OCI-LY3 (cell line): ENCODE results near the gene MEF2A.

Experiments used
- H2AFZ ChIP-seq: fragments of 200-600, 300-600 bp; shearing (Covaris generic); 2 replicates; pipeline ENCODE4 v1.6.0; 2014; ENCODE audit warnings: antibody characterized with exemption, low read depth, low read length
- H3K27ac ChIP-seq: fragments of 200-600, 300-600 bp; sonication (generic); 2 replicates; pipeline ENCODE4 v1.5.1; 2014; ENCODE audit warnings: mild to moderate bottlenecking, low read length, moderate library complexity, mixed read lengths
- H3K27me3 ChIP-seq: fragments of 200-600, 300-600 bp; sonication (generic); 2 replicates; pipeline ENCODE4 v1.6.1; 2014; ENCODE audit warnings: low read depth, low read length, mixed read lengths
- H3K36me3 ChIP-seq: fragments of 200-600, 300-600 bp; sonication (generic); replicated peaks from 2 replicates; pipeline ENCODE3; 2014; ENCODE audit warnings: low read depth, low read length, mixed read lengths
- H3K4me1 ChIP-seq: fragments of 300-600, 200-600 bp; sonication (generic); 2 replicates; pipeline ENCODE4 v1.6.1; 2014; ENCODE audit warnings: low read length, mixed read lengths
- H3K4me2 ChIP-seq: fragments of 200-600, 300-600 bp; sonication (generic); 2 replicates; pipeline ENCODE4 v1.6.1; 2014; ENCODE audit warnings: low read length, mixed read lengths
- H3K4me3 ChIP-seq: fragments of 300-600, 200-600 bp; sonication (generic); 2 replicates; pipeline ENCODE4 v1.5.1; 2014; ENCODE audit warnings: antibody characterized with exemption, mild to moderate bottlenecking, low read length, moderate library complexity
- H3K79me2 ChIP-seq: fragments of 300-600, 200-600 bp; shearing (Covaris generic); 2 replicates; pipeline ENCODE4 v1.6.1; 2014; ENCODE audit warnings: mild to moderate bottlenecking, low read length, mixed read lengths
- H3K9ac ChIP-seq: fragments of 300-600, 200-600 bp; shearing (Covaris generic); 2 replicates; pipeline ENCODE4 v1.6.0; 2014; ENCODE audit warnings: mild to moderate bottlenecking, low read length, moderate library complexity
- H3K9me3 ChIP-seq: fragments of 200-600, 300-600 bp; shearing (Covaris generic); 2 replicates; pipeline ENCODE4 v1.6.1; 2014; ENCODE audit warnings: low read length, mixed read lengths; ENCODE audit not compliant: insufficient read depth
- H4K20me1 ChIP-seq: fragments of 200-600, 300-600 bp; sonication (generic); 2 replicates; pipeline ENCODE4 v1.6.1; 2016; ENCODE audit warnings: low read length, mixed read lengths; ENCODE audit not compliant: insufficient read depth
- EZH2phosphoT487 ChIP-seq: fragments of 200-600 bp; shearing (Covaris generic); IDR thresholded peaks from 2 replicates; pipeline ENCODE4 v1.6.1; 2018; ENCODE audit warnings: antibody characterized with exemption, mixed run types, low read depth
- TF ChIP-seq, protein P1 (sequence below): fragments of 200-600, 300-600 bp; sonication (generic); IDR thresholded peaks from 2 replicates; pipeline ENCODE4 v1.5.1; 2014; ENCODE audit warnings: antibody characterized with exemption, low read length, low read depth

MEF2A gene

DNA sequence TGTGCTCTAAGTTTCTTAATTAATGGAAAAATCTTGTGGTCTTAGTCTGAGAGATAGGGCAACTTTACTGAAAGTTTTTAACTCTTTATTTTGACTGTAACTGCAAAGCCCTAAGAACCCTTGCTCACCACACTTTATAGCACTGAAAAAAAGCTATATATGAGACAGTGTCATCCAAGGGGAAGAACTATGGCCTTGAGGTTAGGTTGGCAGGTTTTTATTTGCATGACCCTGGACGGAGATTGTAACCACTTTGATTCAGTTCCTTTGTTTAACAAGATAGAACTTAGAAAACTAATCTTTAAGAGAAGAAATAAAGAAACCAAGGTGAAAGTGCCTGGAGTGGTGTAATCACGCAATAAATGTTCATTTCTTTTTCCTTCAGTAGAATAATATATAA lies 198.0 kb downstream of the MEF2A start:
- no peak for TF ChIP-seq EZH2phosphoT487

DNA sequence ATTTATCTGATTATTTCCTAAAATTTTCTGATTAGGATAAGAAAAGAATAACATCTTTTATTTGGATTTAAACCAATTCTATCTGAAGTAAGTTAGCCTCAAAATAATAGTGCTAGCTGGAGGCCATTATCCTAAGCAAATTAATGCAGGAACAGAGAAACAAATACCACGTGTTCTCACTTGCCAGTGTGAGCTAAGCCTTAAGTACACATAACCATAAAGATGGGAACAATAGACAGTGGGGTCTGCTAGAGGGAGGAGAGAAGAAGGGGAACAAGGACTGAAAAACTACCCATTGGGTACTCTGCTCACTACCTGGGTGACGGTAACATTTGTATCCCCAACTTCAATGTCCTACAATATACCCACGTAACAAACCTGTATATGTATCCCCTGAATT lies 198.7 kb downstream of the MEF2A start:
- H3K4me1 ChIP-seq: no peaks in the 10 kb centered on the region
- H3K27me3 ChIP-seq: no peaks in the 10 kb centered on the region
- no peak overlapping the region for H3K4me3 ChIP-seq
- TF ChIP-seq, protein P1, sequence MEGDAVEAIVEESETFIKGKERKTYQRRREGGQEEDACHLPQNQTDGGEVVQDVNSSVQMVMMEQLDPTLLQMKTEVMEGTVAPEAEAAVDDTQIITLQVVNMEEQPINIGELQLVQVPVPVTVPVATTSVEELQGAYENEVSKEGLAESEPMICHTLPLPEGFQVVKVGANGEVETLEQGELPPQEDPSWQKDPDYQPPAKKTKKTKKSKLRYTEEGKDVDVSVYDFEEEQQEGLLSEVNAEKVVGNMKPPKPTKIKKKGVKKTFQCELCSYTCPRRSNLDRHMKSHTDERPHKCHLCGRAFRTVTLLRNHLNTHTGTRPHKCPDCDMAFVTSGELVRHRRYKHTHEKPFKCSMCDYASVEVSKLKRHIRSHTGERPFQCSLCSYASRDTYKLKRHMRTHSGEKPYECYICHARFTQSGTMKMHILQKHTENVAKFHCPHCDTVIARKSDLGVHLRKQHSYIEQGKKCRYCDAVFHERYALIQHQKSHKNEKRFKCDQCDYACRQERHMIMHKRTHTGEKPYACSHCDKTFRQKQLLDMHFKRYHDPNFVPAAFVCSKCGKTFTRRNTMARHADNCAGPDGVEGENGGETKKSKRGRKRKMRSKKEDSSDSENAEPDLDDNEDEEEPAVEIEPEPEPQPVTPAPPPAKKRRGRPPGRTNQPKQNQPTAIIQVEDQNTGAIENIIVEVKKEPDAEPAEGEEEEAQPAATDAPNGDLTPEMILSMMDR: no peak
- no peak for TF ChIP-seq EZH2phosphoT487
- H3K9me3 ChIP-seq: no peaks in the 10 kb centered on the region
- H2AFZ ChIP-seq: no peak overlapping the region
- H3K27ac ChIP-seq: no peak overlapping the region
- H3K79me2 ChIP-seq: no peaks in the 10 kb centered on the region
- H3K9ac ChIP-seq: no peak overlapping the region
- H3K36me3 ChIP-seq: no peaks in the 10 kb centered on the region
- no peak overlapping the region for H3K4me2 ChIP-seq
- no peaks in the 10 kb centered on the region for H4K20me1 ChIP-seq

More for the DNA sequence above, 198.0 kb downstream of the MEF2A start:
- H3K4me2 ChIP-seq: no peak overlapping the region
- H3K27me3 ChIP-seq: no peaks in the 10 kb centered on the region
- H3K9ac ChIP-seq: no peak overlapping the region
- H3K27ac ChIP-seq: no peak overlapping the region
- H3K36me3 ChIP-seq: no peaks in the 10 kb centered on the region
- H3K4me1 ChIP-seq: no peaks in the 10 kb centered on the region
- H2AFZ ChIP-seq: no peak overlapping the region
- H4K20me1 ChIP-seq: no peaks in the 10 kb centered on the region
- H3K4me3 ChIP-seq: no peak overlapping the region
- H3K79me2 ChIP-seq: no peaks in the 10 kb centered on the region
- no peaks in the 10 kb centered on the region for H3K9me3 ChIP-seq
